IgD-negative memory B cell (primary cell): ENCODE data around the gene XXYLT1. TPM values are rescaled to one million over a fixed set of nuclear protein-coding genes. Genes with fewer than 3 reads are reported as not detected.

ENCODE experiments used
- H3K27ac Mint-ChIP-seq, 3 donors: one replicate each; pipeline ENCODE4 v1.8.0; 2020 to 2022; ENCODE audit warnings: mild to moderate bottlenecking in 3 of 3, mixed read lengths in 3 of 3, moderate library complexity in 1 of 3
- H3K27me3 Mint-ChIP-seq: one replicate; pipeline ENCODE4 v1.8.0; 2021; ENCODE audit warnings: mixed read lengths
- H3K36me3 Mint-ChIP-seq: one replicate; pipeline ENCODE4 v1.8.0; 2020; ENCODE audit warnings: mild to moderate bottlenecking, mixed read lengths
- H3K4me1 Mint-ChIP-seq, 3 donors: one replicate each; pipeline ENCODE4 v1.8.0; 2020 to 2022; ENCODE audit warnings: mixed read lengths in 3 of 3, mild to moderate bottlenecking in 1 of 3
- H3K4me3 Mint-ChIP-seq, 4 donors: one replicate each; pipeline ENCODE4 v1.8.0; 2020 to 2022; ENCODE audit warnings: mild to moderate bottlenecking in 4 of 4, mixed read lengths in 4 of 4, moderate library complexity in 3 of 4
- H3K9me3 Mint-ChIP-seq, 3 donors: one replicate each; pipeline ENCODE4 v1.8.0; 2020 to 2021; ENCODE audit warnings: mixed read lengths in 3 of 3, mild to moderate bottlenecking in 1 of 3
- polyA plus RNA-seq: library from polyadenylated mRNA; unstranded; fragments of 300-500 nt; fragmentation: Illumina TruSeq; gene quantifications from one replicate; pipeline ENCODE4 v1.2.3, GENCODE V29; 2021

Gene XXYLT1
- polyA plus RNA-seq, 1 donor from 2014 or later, result 5.2 TPM

DNA sequence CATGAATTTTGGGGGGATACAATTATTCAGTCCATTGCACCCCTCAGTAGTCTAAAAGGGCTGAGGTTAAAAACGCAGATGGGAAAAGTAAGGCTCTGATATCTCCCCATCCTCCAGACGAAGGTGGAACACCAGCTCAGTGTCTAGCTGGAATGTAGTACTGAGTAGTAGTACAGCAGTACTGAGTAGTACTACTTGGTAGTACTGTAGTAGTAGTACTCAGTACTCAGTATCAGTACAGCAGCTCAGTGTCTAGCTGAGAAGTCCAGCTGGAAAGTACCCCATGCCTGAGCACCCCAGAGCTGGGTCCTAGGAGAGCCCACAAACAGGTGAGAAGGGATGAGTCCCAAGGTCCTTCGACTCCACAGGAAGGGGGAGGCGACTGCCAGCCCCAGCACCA lies 148.7 kb downstream of the XXYLT1 start:
- H3K36me3 Mint-ChIP-seq, result no peaks in the 10 kb centered on the region
- peaks cover 1% of the 10 kb centered on the region for H3K27me3 Mint-ChIP-seq
- H3K9me3 Mint-ChIP-seq, result no peaks in the 10 kb centered on the region
- peaks cover 0 to 20% (median 16%) of the 10 kb centered on the region in 3 donors for H3K4me1 Mint-ChIP-seq
- H3K4me3 Mint-ChIP-seq, result peak overlapping the region in 1 of 4 donors; percentile 5
- no peak overlapping the region for H3K27ac Mint-ChIP-seq

GRCh38 chr3:195120267-195120601 lies 150.7 kb downstream of the XXYLT1 start:
- H3K27ac Mint-ChIP-seq, result no peak overlapping the region
- H3K4me3 Mint-ChIP-seq, result no peak overlapping the region
- no peaks in the 10 kb centered on the region for H3K27me3 Mint-ChIP-seq
- peaks cover 0 to 5% (median 3%) of the 10 kb centered on the region in 3 donors for H3K4me1 Mint-ChIP-seq
- no peaks in the 10 kb centered on the region for H3K36me3 Mint-ChIP-seq
- H3K9me3 Mint-ChIP-seq, result no peaks in the 10 kb centered on the region

- no peak overlapping the region for H3K4me3 Mint-ChIP-seq
- H3K4me1 Mint-ChIP-seq, result peaks cover 0 to 5% (median 3%) of the 10 kb centered on the region in 3 donors
- no peaks in the 10 kb centered on the region for H3K36me3 Mint-ChIP-seq
- H3K27me3 Mint-ChIP-seq, result no peaks in the 10 kb centered on the region
- H3K9me3 Mint-ChIP-seq, result no peaks in the 10 kb centered on the region
- H3K27ac Mint-ChIP-seq, result no peak overlapping the region
These were observed 151.3 kb downstream of the XXYLT1 start for GRCh38 chr3:195119461-195120266.

GRCh38 chr3:195118671-195119070 lies 152.3 kb downstream of the XXYLT1 start:
- Mint-ChIP-seq H3K36me3 (no peaks in the 10 kb centered on the region), H3K4me3 (no peak overlapping the region), H3K27me3 (no peaks in the 10 kb centered on the region), H3K27ac (no peak overlapping the region), H3K9me3 (no peaks in the 10 kb centered on the region), H3K4me1 (peaks cover 0 to 7% (median 6%) of the 10 kb centered on the region in 3 donors)

DNA sequence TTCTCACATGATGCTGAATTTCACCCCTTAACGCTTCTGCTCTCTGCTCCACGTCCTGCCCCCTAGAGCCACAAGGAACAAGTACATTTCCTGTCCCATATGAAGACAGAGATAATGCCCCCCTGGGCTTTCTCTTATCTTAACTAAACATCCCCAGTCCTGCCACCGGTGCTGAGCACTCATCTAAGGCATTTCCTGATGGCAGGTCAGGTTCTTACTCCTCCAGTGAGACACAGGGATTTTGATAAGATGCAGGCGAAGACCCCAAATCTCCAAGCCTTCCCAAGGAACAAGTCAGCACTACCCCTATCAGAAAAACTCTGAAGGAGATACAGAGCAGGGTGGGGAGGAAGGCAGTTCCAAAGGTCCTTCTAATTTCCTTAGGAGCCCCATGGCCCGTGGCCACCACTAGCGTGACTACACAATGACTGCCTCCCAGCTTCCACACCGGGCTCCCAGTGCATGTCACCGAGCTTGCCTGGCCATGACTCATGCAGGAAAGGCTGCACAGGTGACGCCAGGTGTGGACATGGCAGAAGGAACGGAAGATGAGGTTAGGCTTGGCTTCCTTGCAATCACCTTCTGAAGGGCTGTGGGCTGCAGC lies 152.9 kb downstream of the XXYLT1 start:
- no peaks in the 10 kb centered on the region for H3K36me3 Mint-ChIP-seq
- no peaks in the 10 kb centered on the region for H3K9me3 Mint-ChIP-seq
- no peak overlapping the region for H3K27ac Mint-ChIP-seq
- no peaks in the 10 kb centered on the region for H3K27me3 Mint-ChIP-seq
- no peak overlapping the region for H3K4me3 Mint-ChIP-seq
- peaks cover 0 to 7% (median 6%) of the 10 kb centered on the region in 3 donors for H3K4me1 Mint-ChIP-seq

GRCh38 chr3:195116407-195117185 lies 154.4 kb downstream of the XXYLT1 start:
- no peaks in the 10 kb centered on the region for H3K9me3 Mint-ChIP-seq
- no peaks in the 10 kb centered on the region for H3K27me3 Mint-ChIP-seq
- H3K36me3 Mint-ChIP-seq, result no peaks in the 10 kb centered on the region
- peaks cover 0 to 7% (median 4%) of the 10 kb centered on the region in 3 donors for H3K4me1 Mint-ChIP-seq
- no peak overlapping the region for H3K27ac Mint-ChIP-seq
- H3K4me3 Mint-ChIP-seq, result no peak overlapping the region

DNA sequence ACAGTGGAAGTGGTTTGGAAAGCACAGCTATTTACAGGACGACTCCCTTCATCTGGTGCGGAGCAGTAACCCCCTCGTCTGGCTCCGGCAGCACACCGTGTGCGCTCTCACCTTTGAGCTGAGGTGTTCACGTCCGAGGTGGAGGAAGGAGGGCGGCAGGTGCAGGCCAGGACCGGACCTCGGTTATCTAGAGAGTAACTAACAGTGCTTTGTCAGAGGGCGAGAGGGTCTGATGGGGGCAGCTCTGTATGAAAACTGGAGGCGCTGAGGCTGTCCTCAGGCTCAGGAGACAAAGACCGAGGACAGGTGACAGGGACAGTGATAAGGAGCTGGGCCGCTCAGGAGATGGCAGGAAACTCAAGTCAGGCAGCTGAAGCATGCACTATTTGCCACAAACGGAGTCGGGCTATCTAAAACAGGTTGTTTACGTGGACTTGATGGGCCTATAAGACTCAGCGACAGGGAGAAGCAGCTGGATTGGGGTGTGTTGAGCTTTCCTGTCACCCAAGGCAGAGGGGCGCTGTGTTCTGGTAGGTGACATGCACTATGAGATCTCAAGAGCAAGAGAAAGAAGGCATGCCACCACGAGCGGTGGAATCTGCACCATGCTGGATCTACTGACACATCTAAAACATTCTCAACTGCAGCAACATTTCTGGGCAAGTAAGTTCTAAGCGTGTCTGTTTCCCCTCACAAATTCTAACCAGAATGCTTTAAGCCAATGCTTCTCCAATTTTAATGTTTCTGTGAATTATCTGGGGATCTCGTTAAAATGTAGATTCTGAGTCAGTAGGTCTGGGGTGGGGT lies 155.2 kb downstream of the XXYLT1 start:
- Mint-ChIP-seq H3K36me3 (no peaks in the 10 kb centered on the region), H3K27me3 (no peaks in the 10 kb centered on the region), H3K9me3 (no peaks in the 10 kb centered on the region), H3K4me1 (peaks cover 0 to 7% (median 4%) of the 10 kb centered on the region in 3 donors), H3K4me3 (no peak overlapping the region), H3K27ac (peak overlapping the region in 1 of 3 donors; percentile 65)

DNA sequence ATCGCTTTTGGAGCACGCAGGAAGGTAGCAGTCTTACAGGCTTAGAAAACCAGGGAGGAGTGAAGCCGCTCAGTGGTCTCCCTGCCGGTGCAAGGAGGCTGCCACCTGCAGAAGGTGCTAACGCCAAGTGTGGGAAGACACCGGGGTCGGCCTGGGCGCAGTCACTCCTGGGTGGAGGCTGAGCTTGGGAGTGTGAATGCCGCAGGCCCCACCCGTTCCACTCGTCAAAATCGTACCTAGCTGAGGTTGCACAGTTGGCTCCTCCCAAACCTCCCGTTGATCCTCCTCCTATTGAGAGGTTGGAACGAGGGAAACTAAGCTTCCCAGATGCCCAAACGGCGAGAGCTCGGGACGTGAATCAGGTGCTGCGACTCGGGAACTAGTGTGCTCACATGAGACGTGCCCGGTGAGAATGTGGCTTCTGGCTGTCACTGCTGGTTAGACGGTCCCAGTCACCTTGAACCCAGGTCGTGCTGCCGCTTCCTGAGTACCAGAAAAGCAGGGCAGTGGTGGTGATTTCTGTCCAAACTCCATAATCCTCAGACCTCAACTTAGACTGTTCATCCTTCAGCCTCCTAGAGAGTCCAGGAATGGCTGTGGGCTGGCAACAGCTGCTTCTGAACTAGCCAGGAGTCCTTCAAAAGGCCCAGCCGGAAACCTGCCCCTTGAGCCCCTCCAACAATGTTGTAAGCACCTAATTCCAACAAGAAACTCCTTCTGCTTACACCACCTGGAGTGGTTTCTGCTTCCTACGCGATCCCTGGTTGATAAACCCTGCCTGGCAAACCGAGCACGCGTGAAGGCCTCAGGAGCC lies 156.0 kb downstream of the XXYLT1 start:
- H3K4me3 Mint-ChIP-seq, result no peak overlapping the region
- H3K9me3 Mint-ChIP-seq, result no peaks in the 10 kb centered on the region

DNA sequence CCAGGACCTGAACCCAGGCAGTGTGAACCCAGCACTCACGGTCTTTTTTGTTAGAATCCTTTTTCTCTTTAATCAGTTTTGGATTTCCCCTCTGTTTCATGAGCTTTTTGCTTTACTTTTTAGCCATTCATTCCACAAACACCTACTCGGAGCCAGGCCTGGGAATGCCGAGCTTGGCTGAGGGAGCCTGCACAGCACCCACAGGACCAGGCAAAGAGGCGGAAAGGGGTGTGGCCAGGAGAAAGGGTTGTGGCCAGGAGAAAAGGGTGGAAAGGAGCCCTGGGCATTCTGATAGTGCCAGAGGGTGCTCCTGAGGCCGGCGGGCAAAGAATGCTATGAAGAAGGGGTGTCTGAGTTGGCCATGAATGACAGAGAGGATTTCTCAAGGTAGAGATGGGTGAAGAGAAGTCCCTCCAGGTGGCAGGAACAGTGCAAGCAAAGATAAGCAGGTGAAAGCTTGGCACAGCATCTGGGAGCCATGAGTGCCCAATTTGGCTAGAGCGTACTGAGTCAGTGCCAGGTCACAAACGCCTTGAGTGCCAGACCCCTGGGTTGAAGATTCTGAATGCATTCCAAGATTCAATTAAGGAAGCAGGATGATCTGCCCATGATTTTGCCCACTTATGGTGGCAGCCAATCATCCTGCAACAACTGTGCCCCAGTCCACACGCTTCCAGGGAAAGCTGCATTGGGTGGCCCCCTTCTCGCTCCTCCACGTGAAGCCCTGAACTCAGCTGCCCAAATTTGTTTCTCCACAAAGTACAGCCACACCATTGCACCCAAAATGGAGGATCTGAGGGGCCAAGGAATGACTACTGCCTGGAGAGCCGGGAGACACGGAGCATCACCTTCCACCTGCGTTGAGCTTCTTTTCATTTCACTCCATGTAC lies 157.2 kb downstream of the XXYLT1 start:
- Mint-ChIP-seq H3K4me1 (peaks cover 0 to 7% (median 4%) of the 10 kb centered on the region in 3 donors), H3K36me3 (no peaks in the 10 kb centered on the region)

More for the DNA sequence above, 156.0 kb downstream of the XXYLT1 start:
- Mint-ChIP-seq H3K27me3 (no peaks in the 10 kb centered on the region), H3K36me3 (no peaks in the 10 kb centered on the region), H3K27ac (peak overlapping the region in 1 of 3 donors; percentile 65), H3K4me1 (peaks cover 0 to 7% (median 4%) of the 10 kb centered on the region in 3 donors)

DNA sequence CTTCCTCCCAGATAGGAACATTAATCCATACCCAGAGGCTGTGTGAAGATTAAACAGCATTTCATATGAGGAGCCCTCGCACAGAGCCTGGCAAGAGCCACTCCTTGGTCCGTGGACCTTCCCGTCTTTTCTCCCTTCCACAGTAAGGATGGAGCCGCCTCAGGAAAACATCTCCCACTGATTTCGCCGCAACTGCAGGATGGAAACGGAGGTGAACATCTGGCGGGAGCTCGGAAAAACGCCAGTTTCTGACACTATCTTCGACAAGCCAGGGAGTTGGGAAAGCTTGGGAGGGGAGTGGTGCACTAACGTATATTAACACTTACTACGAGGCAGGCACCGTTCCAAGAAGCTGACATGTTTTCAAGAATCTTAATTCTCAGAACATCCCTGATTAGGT lies 157.9 kb downstream of the XXYLT1 start:
- H3K4me1 Mint-ChIP-seq, result peaks cover 0 to 6% (median 4%) of the 10 kb centered on the region in 3 donors
- H3K9me3 Mint-ChIP-seq, result no peaks in the 10 kb centered on the region
- no peaks in the 10 kb centered on the region for H3K36me3 Mint-ChIP-seq
- H3K27me3 Mint-ChIP-seq, result no peaks in the 10 kb centered on the region
- H3K27ac Mint-ChIP-seq, result no peak overlapping the region
- no peak overlapping the region for H3K4me3 Mint-ChIP-seq

More for the DNA sequence above, 157.2 kb downstream of the XXYLT1 start:
- H3K4me3 Mint-ChIP-seq, result no peak overlapping the region
- H3K27ac Mint-ChIP-seq, result no peak overlapping the region
- no peaks in the 10 kb centered on the region for H3K9me3 Mint-ChIP-seq
- H3K27me3 Mint-ChIP-seq, result no peaks in the 10 kb centered on the region

DNA sequence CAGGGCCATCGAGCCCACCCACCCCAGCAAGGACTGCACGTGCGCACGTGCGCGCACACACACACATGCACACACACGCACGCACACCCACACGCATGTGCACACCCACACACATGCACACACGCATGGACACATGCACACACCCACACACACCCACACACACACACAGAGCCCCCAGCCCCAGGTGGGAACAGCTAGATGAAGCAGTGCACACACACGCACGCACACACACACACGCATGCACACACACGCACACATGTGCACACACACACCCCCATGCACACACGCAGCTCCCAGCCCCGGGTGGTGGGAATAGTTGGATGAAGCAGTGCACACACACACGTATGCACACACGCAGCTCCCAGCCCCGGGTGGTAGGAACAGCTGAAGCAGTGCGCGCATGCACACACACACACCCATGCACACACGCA lies 158.6 kb downstream of the XXYLT1 start:
- Mint-ChIP-seq H3K27ac (no peak overlapping the region), H3K4me3 (no peak overlapping the region), H3K4me1 (peaks cover 0 to 4% (median 2%) of the 10 kb centered on the region in 3 donors), H3K36me3 (no peaks in the 10 kb centered on the region), H3K27me3 (no peaks in the 10 kb centered on the region), H3K9me3 (no peaks in the 10 kb centered on the region)

DNA sequence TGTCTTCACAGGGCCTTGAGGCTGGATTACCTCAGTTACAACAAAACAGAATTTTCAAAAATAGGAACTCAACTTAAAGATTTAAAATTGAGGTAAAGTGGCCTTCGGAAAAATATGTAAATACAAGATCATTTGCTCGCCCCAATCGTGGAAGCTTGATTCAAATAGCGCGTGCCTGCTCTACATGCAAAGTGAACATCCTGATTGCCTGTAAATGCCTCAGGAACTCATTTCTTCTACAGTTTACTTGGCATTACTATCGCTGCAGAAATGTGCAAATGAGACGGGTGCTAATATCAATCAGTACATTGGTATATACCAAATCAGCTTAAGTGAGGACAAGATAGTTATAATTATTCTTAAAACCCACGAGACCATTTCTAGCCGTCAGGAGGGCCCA lies 159.2 kb downstream of the XXYLT1 start:
- no peaks in the 10 kb centered on the region for H3K36me3 Mint-ChIP-seq
- H3K4me3 Mint-ChIP-seq, result no peak overlapping the region
- H3K27ac Mint-ChIP-seq, result no peak overlapping the region
- no peaks in the 10 kb centered on the region for H3K9me3 Mint-ChIP-seq
- peaks cover 0 to 4% (median 2%) of the 10 kb centered on the region in 3 donors for H3K4me1 Mint-ChIP-seq
- no peaks in the 10 kb centered on the region for H3K27me3 Mint-ChIP-seq

GRCh38 chr3:195111319-195111705 lies 159.6 kb downstream of the XXYLT1 start:
- Mint-ChIP-seq H3K4me3 (no peak overlapping the region), H3K27me3 (no peaks in the 10 kb centered on the region), H3K9me3 (no peaks in the 10 kb centered on the region), H3K36me3 (no peaks in the 10 kb centered on the region), H3K27ac (no peak overlapping the region), H3K4me1 (peaks cover 2 to 5% (median 3%) of the 10 kb centered on the region in 3 donors)
